Activated CD8-positive, alpha-beta memory T cell treated with anti-CD3 and anti-CD28 coated beads, Interleukin-2, amount 50 U/mL, for 24 hours (primary cell): ENCODE results near the gene ZAP70.

ENCODE experiments used
- DNase-seq: peaks from one replicate; pipeline ENCODE4 v3.0.0-alpha.2; 2020; ENCODE audit errors: extremely low read depth

Gene ZAP70

GRCh38 chr2:97716695-97717612 lies 3.6 kb downstream of the ZAP70 start:
- DNase-seq = no peak

GRCh38 chr2:97717613-97717995 lies 4.2 kb downstream of the ZAP70 start:
- DNase-seq = no peak

GRCh38 chr2:97718051-97718882 lies 4.9 kb downstream of the ZAP70 start:
- DNase-seq = no peak

- DNase-seq = no peak
These were observed 5.6 kb downstream of the ZAP70 start for GRCh38 chr2:97718942-97719341.

DNA sequence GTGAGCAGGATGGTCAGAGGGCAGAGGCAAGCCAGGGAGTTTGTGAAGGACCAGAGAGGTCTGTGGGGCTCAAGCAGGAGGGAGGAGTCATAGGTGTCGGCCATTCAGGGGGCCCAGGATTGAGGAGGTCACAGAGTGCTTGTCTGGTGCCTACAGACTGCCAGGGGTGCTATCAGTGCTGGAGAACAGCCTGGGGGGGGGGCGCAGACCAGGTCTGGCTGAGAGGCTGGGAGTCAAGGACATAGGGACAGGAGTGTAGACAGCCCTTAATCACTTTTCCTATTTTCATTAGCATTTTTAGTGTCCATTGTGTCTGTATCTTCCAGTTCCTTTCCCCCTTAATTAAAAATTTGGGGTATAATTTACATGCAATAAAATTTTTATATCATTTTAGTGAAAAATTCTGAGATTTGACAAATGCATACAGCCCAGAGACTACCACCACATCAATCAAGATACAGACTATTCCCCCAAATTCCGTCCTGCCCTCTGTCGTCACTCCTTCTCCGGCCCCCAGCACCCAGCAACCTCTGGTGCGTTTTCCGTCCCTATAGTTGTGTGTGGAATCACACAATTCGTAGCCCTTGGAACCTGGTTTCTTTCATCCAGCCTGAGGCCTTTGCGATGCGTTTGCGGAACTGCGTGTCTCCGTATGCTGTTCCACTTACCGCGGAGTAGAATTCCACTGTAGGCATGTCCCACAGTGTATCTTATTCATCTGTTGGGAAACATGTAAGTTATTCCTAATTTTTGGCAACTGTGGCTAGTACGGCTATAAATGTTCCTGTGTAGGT lies 6.2 kb downstream of the ZAP70 start:
- no peak for DNase-seq

- no peak for DNase-seq
These were observed 7.4 kb downstream of the ZAP70 start for GRCh38 chr2:97720746-97721145.

GRCh38 chr2:97722227-97722626 lies 8.9 kb downstream of the ZAP70 start:
- no peak for DNase-seq

- no peak for DNase-seq
These were observed 10.0 kb downstream of the ZAP70 start for GRCh38 chr2:97723156-97724072.

GRCh38 chr2:97724073-97724410 lies 10.7 kb downstream of the ZAP70 start:
- no peak for DNase-seq

DNA sequence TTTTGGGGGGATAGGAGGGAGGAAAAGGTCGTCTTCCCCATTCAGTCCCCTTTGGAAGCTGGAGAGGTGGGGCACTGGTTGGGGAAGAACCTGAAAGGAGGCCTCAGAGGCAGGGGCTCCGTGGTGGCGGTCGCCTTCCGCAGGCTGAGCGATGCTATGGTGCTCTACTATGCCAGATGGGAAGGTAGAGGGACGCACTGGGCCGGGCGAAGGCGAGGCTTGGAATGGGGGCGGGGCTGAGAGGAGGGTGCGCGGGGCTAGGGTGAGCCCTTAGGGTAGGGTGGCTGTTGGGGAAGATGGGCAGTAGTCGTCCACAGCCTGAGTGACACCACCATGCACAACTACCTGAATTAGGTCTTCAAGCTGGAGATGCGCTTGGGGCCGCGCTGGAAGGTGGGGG lies 11.1 kb downstream of the ZAP70 start:
- DNase-seq = no peak

DNA sequence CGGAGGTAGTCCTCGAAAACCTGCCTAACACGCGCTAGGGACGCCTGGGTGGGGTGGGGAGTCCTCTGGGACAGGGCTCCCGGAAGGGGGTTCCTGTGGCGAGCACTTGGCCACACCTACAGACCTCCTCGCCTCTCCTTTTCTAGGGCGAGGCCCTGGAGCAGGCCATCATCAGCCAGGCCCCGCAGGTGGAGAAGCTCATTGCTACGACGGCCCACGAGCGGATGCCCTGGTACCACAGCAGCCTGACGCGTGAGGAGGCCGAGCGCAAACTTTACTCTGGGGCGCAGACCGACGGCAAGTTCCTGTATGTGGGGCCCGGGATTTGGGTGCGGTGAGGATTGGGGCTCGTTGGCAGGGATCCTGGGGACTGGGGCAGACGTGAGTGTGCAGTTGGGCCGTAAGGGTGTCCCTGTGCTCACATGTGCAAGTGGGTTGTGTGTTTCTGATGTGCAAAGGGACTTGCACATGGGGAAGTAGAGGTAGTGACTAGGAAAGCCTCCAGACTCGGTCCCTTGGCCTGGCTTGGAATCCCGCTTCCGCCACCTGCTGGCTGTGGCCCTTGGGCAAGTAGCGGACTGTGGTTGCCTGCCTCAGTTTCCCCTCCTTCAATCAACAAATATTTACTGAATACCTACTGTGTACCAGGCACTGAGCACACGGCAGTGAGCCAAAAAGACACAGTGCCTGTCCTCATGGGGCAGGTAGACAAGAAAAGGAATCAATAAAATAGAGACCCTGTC lies 11.7 kb downstream of the ZAP70 start:
- no peak for DNase-seq

- DNase-seq = no peak
These were observed 13.1 kb downstream of the ZAP70 start for GRCh38 chr2:97726261-97727064.

- DNase-seq = no peak
These were observed 13.9 kb downstream of the ZAP70 start for GRCh38 chr2:97727296-97727695.

- DNase-seq = no peak
These were observed 14.8 kb downstream of the ZAP70 start for GRCh38 chr2:97728091-97728731.

DNA sequence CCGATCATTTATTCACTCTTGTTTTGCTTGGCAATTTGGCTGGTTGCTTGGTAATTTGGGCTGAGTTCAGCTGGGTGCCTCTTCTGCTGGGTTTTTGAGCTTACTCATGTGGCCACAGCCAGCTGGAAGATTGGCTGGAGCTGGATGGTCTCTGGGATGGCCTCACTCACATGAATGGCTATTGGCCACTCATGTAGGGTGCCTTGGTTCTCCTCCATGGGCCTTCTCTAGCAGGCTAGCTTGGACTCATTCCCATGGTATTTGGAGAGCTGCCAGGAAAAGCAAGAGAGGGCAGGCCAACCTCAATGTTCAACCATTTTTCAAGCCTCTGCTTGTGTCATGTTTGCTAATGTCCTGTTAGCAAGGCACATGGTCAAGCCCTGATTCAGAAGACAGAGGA lies 16.9 kb downstream of the ZAP70 start:
- DNase-seq = no peak

DNA sequence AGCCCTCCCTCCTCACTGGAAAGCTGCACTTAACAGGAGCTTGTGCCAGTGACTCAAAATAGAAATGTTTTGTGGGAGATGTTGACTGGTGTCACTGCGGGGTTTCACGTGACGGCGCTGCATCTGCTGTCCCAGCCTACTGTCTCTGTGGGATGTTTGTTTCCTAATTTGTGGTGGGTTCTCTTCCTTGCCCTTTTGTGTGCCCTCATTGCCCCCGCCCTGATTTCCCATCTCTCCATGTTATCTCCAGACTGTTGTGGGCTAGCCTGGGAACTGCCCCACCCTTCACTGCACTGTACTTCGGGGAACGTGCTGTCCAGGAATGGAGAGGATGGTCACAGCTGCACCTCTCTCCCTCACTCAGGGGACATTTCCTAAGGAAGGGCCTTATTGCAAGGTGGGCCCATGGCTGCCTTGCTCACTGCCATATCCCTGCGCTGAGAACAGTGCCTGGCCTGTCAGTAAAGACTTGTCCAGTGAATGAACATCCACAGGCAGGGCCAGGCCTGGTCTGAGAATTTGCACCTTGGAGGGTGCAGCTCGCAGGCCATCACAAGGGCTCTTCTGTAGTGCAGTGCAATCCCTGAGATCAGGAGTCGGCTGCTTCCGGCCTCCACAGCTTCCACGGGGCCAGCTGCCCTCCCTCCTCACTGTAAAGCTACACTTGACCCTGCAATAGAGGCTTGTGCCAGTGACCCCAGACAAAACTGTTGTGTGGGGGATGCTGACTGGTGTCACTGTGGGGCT lies 18.1 kb downstream of the ZAP70 start:
- no peak for DNase-seq

DNA sequence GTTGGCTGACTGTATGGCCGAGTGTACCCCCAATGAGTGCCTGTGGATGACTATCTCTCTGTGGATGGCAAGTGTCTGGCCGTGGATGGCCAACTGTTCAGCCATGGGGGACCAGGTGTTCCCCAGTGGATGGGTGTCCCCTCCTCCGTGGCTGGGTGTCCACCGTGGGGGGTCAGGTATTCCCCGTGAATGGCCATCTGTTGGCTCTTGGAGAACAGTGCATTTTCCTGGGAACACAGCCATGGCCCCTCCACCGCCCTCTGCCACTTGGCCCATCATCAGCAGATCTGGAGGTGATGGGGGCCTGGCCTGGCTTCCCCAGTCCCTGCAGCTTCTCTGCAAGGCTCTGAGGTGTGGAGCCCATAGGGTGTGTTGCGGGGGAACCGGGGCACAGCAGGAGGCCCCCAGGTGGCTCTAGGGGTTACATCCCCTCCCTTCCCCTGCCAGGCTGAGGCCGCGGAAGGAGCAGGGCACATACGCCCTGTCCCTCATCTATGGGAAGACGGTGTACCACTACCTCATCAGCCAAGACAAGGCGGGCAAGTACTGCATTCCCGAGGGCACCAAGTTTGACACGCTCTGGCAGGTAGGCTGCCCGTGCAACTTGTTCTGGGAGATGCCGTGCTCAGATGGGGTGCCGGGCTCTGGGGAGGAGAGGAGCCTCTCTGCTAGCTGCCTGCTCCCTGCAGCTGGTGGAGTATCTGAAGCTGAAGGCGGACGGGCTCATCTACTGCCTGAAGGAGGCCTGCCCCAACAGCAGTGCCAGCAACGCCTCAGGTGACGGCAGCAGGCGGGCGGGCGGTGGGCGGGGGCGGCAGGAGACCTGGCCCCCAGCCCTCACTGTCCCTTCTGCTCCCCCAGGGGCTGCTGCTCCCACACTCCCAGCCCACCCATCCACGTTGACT lies 19.3 kb downstream of the ZAP70 start:
- no peak for DNase-seq
